CD4-positive, alpha-beta T cell treated with Interleukin-15 for 1 hour (primary cell): ENCODE results near the gene KMT2D.

Experiments
- DNase-seq: peaks from one replicate; pipeline ENCODE4 v3.0.0-alpha.2; 2020

KMT2D gene

GRCh38 chr12:49013428-49013827 lies 47.2 kb downstream of the KMT2D start:
- DNase-seq, result no peak

- DNase-seq, result no peak
Measured at GRCh38 chr12:49012739-49013138, 47.9 kb downstream of the KMT2D start.
